Hematopoietic multipotent progenitor cell (in vitro differentiated cells): ENCODE results near the gene SUSD2. TPM values are rescaled to one million over a fixed set of nuclear protein-coding genes. Genes with fewer than 3 reads are reported as not detected.
"Not testable (repeated sequence)": the region's sequence is repeated elsewhere in the genome, so short reads cannot be mapped to it uniquely, and the experiment has no call there.

Source experiments
- DNase-seq, 3 donors: peaks; one replicate each; pipeline ENCODE4 v3.0.0-alpha.2; 2011 to 2015; ENCODE audit warnings: low read depth in 2 of 3, low spot score in 2 of 3
- total RNA-seq: library from RNA; depleted of rRNA; stranded (reverse); fragments of >200 nt; gene quantifications from one replicate; pipeline ENCODE4 v1.2.3, GENCODE V29; 2012

Gene SUSD2
- total RNA-seq, 1 donor: 0.81 TPM

- DNase-seq: no peak
Observed at GRCh38 chr22:24187731-24188644, 6.7 kb downstream of the SUSD2 start.

- DNase-seq: no peak
Observed at GRCh38 chr22:24188705-24189248, 7.5 kb downstream of the SUSD2 start.

DNA sequence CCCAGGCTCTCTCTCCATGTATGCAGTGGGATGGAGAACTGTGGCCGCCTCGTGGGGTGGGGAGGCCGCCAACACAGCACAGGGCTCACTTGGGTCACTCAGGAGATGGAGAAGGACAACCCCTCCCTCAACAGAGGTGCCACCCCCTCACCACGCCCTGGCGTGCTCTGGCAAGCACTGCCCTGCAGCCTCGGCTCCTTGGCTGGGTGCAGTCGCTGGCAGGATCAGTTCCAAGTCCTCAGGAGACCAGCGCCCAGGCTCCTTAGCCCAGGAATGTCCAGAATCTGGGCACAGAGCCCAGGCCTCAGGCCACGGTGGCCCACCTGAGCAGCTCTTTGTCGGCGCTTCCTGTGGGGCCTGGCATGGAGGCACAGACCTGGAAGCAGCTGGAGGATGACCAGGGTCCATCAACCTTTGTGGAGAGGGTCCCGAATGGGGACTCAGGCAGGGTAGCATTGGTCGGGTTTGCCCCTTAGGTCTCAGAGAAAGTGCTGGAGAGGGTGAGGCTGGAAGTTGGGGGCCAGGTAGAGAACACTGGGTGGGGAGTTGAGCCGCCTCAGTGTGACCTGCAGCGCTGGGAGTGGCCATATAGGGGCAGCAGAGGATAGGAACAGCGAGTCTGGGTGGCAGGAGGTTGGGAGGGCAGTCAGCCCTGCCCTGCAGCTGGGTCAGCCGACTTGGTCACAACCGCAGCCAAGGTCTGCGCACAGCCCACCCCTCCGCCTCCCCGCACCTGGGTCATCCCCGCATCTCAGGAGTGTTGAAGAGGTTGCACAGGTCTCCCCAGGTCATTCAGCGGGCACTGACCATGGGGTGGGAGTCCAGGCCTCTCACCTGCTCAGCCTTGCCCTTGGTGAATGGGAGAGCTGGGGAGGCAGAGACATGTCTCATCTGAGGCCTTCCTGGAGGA is 8.2 kb downstream of the SUSD2 start:
- peak in 2 of 3 donors; percentile 56 to 69 for DNase-seq

DNA sequence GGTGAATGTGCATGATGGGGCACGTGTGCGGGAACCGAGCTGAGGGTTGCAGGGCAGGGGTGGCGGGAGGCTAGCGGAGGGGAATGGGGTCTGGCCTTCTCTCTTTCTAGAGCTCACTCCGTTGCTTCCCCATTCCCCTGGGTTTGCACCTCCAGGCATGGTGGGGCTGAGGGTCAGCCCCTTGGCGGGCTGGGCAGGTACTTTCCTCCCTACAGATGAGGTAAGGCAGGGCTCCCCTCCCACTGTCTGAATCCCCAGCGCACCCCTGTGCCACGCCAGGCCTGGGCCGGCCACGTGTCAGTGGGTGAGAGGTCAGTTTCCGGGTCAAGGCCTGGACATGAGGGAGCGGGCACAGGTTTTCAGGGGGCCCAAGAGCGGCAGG is 8.9 kb downstream of the SUSD2 start:
- DNase-seq: no peak

GRCh38 chr22:24190596-24191208 is 9.4 kb downstream of the SUSD2 start:
- no peak for DNase-seq

DNA sequence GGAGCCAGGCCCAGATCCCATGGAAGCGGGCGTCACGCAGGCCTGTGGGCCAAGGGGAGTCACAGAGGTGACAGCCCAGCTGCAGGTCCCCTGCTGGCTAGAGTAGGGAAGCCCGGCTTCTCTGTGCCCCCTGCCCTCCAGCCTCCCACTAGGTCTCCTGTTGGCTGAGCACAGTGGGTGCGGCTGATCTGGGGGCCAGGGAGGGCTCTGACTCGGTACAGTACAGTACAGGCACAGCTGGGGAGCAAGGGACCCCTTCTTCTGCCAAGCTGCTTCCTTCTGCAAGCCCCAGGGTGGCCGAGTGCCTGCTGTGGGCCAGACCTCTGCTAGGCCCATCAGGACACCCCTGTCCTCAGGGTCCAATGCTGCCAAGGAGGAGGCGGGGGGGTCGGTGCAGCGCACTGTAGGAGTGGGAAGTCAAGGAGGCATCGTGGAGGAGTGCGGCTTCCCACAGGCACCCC is 10.1 kb downstream of the SUSD2 start:
- no peak for DNase-seq

- DNase-seq: no peak
Observed at GRCh38 chr22:24191893-24192292, 10.6 kb downstream of the SUSD2 start.

DNA sequence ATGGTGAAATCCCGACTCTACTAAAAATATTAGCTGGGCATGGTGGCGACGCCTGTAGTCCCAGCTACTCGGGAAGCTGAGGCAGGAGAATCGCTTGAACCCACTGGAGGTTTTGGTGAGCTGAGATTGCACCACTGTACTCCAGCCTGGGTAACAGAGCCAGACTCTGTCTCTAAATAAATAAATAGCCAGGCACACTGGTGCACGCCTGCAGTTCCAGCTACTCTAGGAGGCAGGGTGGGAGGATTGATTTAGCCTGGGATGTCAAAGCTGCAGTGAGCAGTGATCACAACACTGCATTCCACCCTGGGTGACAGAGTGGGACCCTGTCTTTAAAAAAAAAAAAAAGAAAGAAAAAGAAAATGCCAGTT is 17.4 kb downstream of the SUSD2 start:
- DNase-seq: no peak

- DNase-seq: no peak
Observed at GRCh38 chr22:24200619-24201212, 19.4 kb downstream of the SUSD2 start.

- DNase-seq: no peak
Observed at GRCh38 chr22:24201681-24202614, 20.7 kb downstream of the SUSD2 start.

DNA sequence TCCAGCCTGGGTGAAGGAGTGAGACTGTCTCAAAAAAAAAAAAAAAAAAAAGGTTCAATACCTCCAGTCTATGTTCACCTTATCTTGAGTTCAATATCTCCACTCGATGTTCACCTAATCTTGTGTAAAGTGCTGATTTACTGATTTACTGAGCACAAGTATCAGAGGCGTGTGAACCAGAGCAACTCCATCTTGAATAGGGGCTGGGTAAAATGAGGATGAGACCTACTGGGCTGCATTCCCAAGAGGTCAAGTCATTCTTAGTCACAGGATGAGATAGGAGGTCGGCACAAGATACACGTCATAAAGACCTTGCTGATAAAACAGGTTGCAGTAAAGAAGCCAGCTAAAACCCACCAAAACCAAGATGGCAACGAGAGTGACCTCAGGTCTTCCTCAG is 22.6 kb downstream of the SUSD2 start:
- DNase-seq: not testable (repeated sequence)

- no peak for DNase-seq
Observed at GRCh38 chr22:24205438-24206195, 24.3 kb downstream of the SUSD2 start.

GRCh38 chr22:24206460-24207263 is 25.4 kb downstream of the SUSD2 start:
- DNase-seq: peak in 1 of 3 donors; percentile 57

GRCh38 chr22:24207264-24208011 is 26.2 kb downstream of the SUSD2 start:
- DNase-seq: no peak

GRCh38 chr22:24208012-24208749 is 26.9 kb downstream of the SUSD2 start:
- DNase-seq: peak in 2 of 3 donors; percentile 26 to 41

DNA sequence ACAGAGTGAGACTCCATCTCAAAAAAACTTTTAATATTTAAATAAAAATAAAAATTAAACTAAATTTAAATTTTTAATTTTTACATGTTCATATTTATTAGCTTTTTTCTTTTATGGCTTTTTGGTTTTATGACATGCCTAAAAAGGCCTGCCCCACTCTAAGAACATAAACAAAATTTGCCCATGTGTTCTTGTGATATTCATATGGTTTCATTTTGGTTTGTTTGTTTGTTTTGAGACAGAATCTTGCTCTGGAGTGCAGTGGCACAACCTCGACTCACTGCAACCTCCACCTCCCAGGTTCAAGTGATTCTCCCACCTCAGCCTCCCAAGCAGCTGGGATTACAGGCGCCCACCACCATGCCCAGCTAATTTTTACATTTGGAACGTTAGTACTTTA is 27.7 kb downstream of the SUSD2 start:
- no peak for DNase-seq
